ENCODE data around the gene GALT.

GRCh38 chr9:34647651-34648050 is 1.2 kb downstream of the GALT start:
- TF ChIP-seq POLR2A (IDR thresholded peaks at IDR 0.05) (no peak), CTCF (IDR thresholded peaks at IDR 0.05) (no peak), EP300 (IDR thresholded peaks at IDR 0.05; ENCODE audit: low read depth) (no peak), POLR2AphosphoS5 (IDR thresholded peaks at IDR 0.05) (no peak)
